ENCODE data around the gene BDKRB2. TPM values are rescaled to one million over a fixed set of nuclear protein-coding genes. Genes with fewer than 3 reads are reported as not detected.

BDKRB2 gene
- total and polyA plus RNA-seq, 2 of the 13 experiments (the other 11 are each of a cell fraction or from before 2014, with no cell fraction given): 0.03 TPM; not detected in 1

- H4K20me1 ChIP-seq (ENCODE audit: insufficient read depth, low read length): no peaks in the 10 kb centered on the region
- no peak overlapping the region for H3K27ac ChIP-seq (ENCODE audit: extremely low read length, insufficient read depth, low read length)
- in situ Hi-C loops (cut with HindIII; ENCODE audit: extremely low pct_ligation_motif_present, low pct_unique_long_range_greater_than_20kb): no loop called here
- no peaks in the 10 kb centered on the region for H3K27me3 ChIP-seq (ENCODE audit: control insufficient read depth in 1 of 2, insufficient read depth in 2 of 2, low read length in 2 of 2)
- ATAC-seq: no peak
- no peaks in the 10 kb centered on the region for H3K79me2 ChIP-seq (ENCODE audit: insufficient read depth, low read length)
- CTCF ChIA-PET (ENCODE audit: low intra/inter-chr PET ratio, low total read pairs): no interaction called here
- H3K4me1 ChIP-seq (ENCODE audit: insufficient read depth, low read length): peaks cover 16% of the 10 kb centered on the region
- intact Hi-C loops (cut with micrococcal nuclease; ENCODE audit: unreplicated experiment): no loop called here
- TF ChIP-seq, protein P1, sequence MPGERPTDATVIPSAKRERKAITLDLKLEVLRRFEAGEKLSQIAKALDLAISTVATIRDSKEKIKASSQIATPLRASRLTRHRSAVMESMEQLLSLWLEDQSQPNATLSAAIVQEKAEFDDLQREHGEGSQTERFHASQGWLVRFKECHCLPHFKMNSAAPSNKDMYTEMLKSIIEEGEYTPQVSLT (CRISPR knock-in tag; IDR thresholded peaks at IDR 0.05; ENCODE audit: borderline replicate concordance, low read depth): no peak
- no peak for TF ChIP-seq DDIT3 (CRISPR knock-in tag; IDR thresholded peaks at IDR 0.05)
- no peak for TF ChIP-seq BRD4 (CRISPR knock-in tag; IDR thresholded peaks at IDR 0.05)
- no peak for TF ChIP-seq ZSCAN25 (CRISPR knock-in tag; IDR thresholded peaks at IDR 0.05)
- 37% methylated on average over 5 of the region's 7 CpGs for WGBS (ENCODE audit: low lambda C conversion rate)
- H2AFZ ChIP-seq (ENCODE audit: low read length): no peak overlapping the region
- POLR2A ChIA-PET: no interaction called here
- H3K36me3 ChIP-seq (replicated peaks in 1 of 2; ENCODE audit: control insufficient read depth in 1 of 2, insufficient read depth in 2 of 2, low read length in 2 of 2): no peaks in the 10 kb centered on the region
- H3K9ac ChIP-seq (ENCODE audit: insufficient read depth, low read depth, low read length): no peak overlapping the region
- no peak overlapping the region for H3K4me3 ChIP-seq (replicated peaks in 1 of 3; ENCODE audit: insufficient read depth in 1 of 3, low read depth in 2 of 3, low read length in 3 of 3)
- H3K4me2 ChIP-seq (ENCODE audit: low read depth, low read length): no peak overlapping the region
- no peak for FAIRE-seq
- no peaks in the 10 kb centered on the region for H3K9me3 ChIP-seq (ENCODE audit: low read length)
- no TSS peak for BruUV-seq (replicated peaks)
- no peak for DNase-seq (ENCODE audit: low spot score)
Observed at GRCh38 chr14:96156804-96157760, 47.6 kb upstream of the BDKRB2 start.

- Histone ChIP-seq H3K9me3 (ENCODE audit: low read length) (no peaks in the 10 kb centered on the region), H3K9ac (ENCODE audit: insufficient read depth, low read depth, low read length) (no peak overlapping the region), H4K20me1 (ENCODE audit: insufficient read depth, low read length) (no peaks in the 10 kb centered on the region), H3K4me3 (replicated peaks in 1 of 3; ENCODE audit: insufficient read depth in 1 of 3, low read depth in 2 of 3, low read length in 3 of 3) (no peak overlapping the region), H3K4me1 (ENCODE audit: insufficient read depth, low read length) (peaks cover 16% of the 10 kb centered on the region), H3K4me2 (ENCODE audit: low read depth, low read length) (no peak overlapping the region), H2AFZ (ENCODE audit: low read length) (no peak overlapping the region), H3K27me3 (ENCODE audit: control insufficient read depth in 1 of 2, insufficient read depth in 2 of 2, low read length in 2 of 2) (no peaks in the 10 kb centered on the region), H3K79me2 (ENCODE audit: insufficient read depth, low read length) (no peaks in the 10 kb centered on the region), H3K27ac (ENCODE audit: extremely low read length, insufficient read depth, low read length) (no peak overlapping the region), H3K36me3 (replicated peaks in 1 of 2; ENCODE audit: control insufficient read depth in 1 of 2, insufficient read depth in 2 of 2, low read length in 2 of 2) (no peaks in the 10 kb centered on the region)
- WGBS (ENCODE audit: low lambda C conversion rate): 37% methylated on average over 7 of the region's 7 CpGs
- FAIRE-seq (no peak), ATAC-seq (no peak), DNase-seq (ENCODE audit: low spot score) (no peak)
- in situ Hi-C loops (cut with HindIII; ENCODE audit: extremely low pct_ligation_motif_present, low pct_unique_long_range_greater_than_20kb) (no loop called here), intact Hi-C loops (cut with micrococcal nuclease; ENCODE audit: unreplicated experiment) (no loop called here)
- BruUV-seq (replicated peaks): no TSS peak
- TF ChIP-seq MXD4 (CRISPR knock-in tag; IDR thresholded peaks at IDR 0.05): no peak
- TF ChIP-seq CREB1 (IDR thresholded peaks at IDR 0.05): peak; percentile 82
- TF ChIP-seq CREB1 (CRISPR knock-in tag; IDR thresholded peaks at IDR 0.05): no peak
- POLR2A ChIA-PET: no interaction called here
- CTCF ChIA-PET (ENCODE audit: low intra/inter-chr PET ratio, low total read pairs): no interaction called here
Observed at GRCh38 chr14:96158735-96159134, 45.9 kb upstream of the BDKRB2 start.
